Keratinocyte (primary cell): Measurements from ENCODE around the gene ADGRB3.

Source experiments
- CTCF ChIP-seq, 3 experiments: IDR thresholded peaks in 1 of 3; conservative IDR thresholded peaks in 1 of 3; optimal IDR thresholded peaks in 1 of 3; 2 replicates in 2 of 3; 3 replicates in 1 of 3; pipeline versions ENCODE3 to v1.5.1; 2011; ENCODE audit warnings: low read length in 3 of 3, mild to moderate bottlenecking in 3 of 3, moderate library complexity in 2 of 3, control low read depth in 1 of 3, inconsistent platforms in 1 of 3; ENCODE audit not compliant: insufficient read depth in 2 of 3; ENCODE audit errors: extremely low read depth in 1 of 3
- EZH2 ChIP-seq: IDR thresholded peaks from one replicate; pipeline ENCODE4 v1.6.1; 2012; ENCODE audit warnings: inconsistent platforms, mild to moderate bottlenecking, low read length, moderate library complexity

- no peak for TF ChIP-seq EZH2
- no peak for TF ChIP-seq CTCF (optimal IDR thresholded peaks at IDR 0.05 in 1 of 3, IDR thresholded peaks at IDR 0.05 in 1 of 3, conservative IDR thresholded peaks at IDR 0.05 in 1 of 3; ENCODE audit: extremely low read depth in 1 of 3, insufficient read depth in 2 of 3, low read length in 3 of 3)
These were observed 45.2 kb downstream of the ADGRB3 start for GRCh38 chr6:68680264-68680663.
